Skin epidermis (tissue), 12 donors: ENCODE results near the gene KIF1C.
"Not testable (repeated sequence)": the region's sequence is repeated elsewhere in the genome, so short reads cannot be mapped to it uniquely, and the experiment has no call there.

Experiments
- H3K27ac ChIP-seq, 21 experiments: fragments of 200-600 bp; sonication (generic) in 11 of 21; one replicate each; pipeline ENCODE4 v1.5.0; 2020; ENCODE audit warnings: mild to moderate bottlenecking in 3 of 21, inconsistent platforms in 2 of 21, moderate library complexity in 2 of 21
- H3K4me3 ChIP-seq, 7 experiments: fragments of 200-600 bp; sonication (generic) in 2 of 7; one replicate each; pipeline ENCODE4 v1.5.0; 2020; ENCODE audit warnings: inconsistent platforms in 2 of 7, mild to moderate bottlenecking in 2 of 7, moderate library complexity in 1 of 7

Gene KIF1C

DNA sequence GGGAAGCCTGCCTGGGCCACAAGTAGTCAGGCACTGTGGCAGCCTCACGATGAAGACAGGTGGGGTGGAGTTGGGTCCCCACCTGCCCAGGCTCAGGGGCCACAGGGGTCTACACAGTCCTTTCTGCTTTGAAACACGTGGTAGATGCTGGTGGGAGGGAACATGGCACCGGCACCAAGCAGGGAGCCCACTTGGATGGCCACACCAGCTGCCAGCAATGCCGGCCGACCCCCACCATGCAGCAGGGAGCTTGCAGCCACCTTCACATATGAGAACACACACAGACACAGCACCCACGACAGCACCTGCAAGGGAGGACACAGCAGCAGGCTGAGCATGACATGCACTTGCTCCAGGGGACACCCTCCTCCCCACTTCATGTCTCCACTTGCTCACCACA, 35.1 kb downstream of the KIF1C start:
- Histone ChIP-seq H3K4me3 (no peak overlapping the region), H3K27ac (peak overlapping the region in 1 of 21 experiments; percentile 81)

DNA sequence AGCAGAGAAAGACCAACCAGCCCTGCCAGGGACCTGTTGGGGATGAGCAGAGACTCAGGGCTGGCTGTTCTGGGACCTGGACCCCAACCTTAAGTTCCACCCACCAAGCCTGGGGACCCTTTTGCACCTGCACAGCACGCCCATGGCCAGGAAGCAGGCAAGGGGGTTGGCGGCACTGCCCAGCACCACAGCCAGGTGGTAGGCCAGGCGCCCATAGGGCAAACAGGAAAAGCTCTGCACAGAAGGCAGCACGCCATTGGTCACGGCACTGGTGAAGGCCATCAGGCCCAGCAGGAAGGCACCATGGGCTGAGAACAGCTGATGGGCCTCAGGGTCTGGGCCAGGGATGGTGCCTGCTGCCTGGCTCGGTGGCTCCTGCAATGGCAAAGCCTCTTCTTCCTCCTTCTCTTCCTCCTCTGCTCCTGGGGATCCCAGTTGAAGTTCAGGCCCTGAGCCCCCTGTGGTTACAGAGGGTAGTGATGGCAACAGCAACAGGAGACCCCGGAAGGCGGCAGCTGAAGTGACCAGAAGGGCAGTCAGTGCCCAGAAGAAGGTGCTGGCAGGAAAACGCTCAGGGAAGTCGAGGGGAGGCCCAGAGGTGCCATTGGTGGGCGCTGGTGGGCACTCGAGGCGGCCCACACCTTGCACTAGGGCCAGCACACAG, 35.7 kb downstream of the KIF1C start:
- no peak overlapping the region for H3K27ac ChIP-seq
- H3K4me3 ChIP-seq, result no peak overlapping the region

DNA sequence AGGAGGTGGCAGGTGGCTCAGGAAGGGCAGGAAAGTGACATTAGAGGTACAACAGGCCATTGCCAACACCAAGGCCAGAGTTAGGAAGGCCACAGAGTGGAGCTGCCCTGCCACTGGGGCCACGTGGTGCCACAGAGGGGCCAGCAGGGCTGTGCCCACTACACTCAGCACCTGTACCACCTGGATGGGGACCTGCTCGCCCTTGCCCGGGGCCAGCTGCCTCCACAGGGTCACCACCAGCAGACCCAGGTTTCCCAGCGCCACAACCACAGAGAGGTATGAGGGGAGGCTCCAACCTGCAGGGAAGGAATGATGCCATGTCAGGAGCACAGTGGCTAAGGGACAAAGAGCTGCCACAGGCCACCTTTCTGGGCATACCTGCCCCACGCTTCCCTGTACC, 36.3 kb downstream of the KIF1C start:
- H3K27ac ChIP-seq, result no peak overlapping the region
- H3K4me3 ChIP-seq, result no peak overlapping the region

DNA sequence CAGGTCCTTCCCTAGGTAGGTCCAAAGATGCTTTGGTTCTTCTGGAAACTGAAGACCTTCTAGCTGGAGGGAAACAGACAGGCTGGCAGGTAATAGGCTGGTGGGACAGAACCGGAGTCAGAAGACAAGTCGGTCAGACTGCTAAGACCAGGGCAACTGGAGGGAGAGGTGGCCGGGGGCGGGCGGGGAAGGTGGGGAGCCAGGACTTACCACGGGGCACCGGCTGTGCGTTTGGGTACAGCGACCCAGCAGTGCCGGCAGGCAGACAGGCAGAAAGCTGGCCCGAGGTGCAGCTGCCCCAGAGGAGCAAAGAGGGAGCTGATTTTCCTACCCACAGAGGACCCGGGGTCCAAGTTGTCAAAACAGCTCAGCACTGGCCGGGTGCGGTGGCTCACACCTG, 36.9 kb downstream of the KIF1C start:
- no peak overlapping the region for H3K27ac ChIP-seq
- H3K4me3 ChIP-seq, result peak overlapping the region in 1 of 7 experiments; percentile 45

DNA sequence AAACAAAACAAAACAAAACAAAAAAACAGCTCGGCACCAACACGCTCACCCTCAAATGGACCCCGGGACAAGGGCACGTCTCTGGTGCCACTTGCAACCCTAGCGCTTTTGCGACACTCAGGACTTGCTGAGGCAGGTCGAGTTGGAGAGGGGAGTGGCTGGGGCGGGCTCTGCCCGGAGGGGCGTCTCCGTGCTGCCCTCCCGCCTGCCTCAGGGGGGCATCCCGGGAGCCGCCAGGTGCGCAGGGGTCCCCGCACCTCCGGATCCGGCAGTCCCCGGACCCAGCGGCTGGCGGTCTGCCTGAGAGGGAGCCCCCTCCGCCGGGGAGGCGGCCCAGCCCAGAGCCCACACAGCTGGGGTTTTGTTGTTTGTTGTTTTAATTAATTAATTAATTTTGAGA, 37.6 kb downstream of the KIF1C start, which contains the start of gene SLC52A1:
TSS of gene SLC52A1 (minus strand) at position 112 of the 400 bp plus-strand sequence. CDS start 820 bp downstream, outside the sequence.
- Histone ChIP-seq H3K27ac (peak within 1 kb of the TSS in 4 of 21 experiments; percentile 2 to 71 (median 58)), H3K4me3 (peak within 1 kb of the TSS; percentile 3 to 45 (median 22))

DNA sequence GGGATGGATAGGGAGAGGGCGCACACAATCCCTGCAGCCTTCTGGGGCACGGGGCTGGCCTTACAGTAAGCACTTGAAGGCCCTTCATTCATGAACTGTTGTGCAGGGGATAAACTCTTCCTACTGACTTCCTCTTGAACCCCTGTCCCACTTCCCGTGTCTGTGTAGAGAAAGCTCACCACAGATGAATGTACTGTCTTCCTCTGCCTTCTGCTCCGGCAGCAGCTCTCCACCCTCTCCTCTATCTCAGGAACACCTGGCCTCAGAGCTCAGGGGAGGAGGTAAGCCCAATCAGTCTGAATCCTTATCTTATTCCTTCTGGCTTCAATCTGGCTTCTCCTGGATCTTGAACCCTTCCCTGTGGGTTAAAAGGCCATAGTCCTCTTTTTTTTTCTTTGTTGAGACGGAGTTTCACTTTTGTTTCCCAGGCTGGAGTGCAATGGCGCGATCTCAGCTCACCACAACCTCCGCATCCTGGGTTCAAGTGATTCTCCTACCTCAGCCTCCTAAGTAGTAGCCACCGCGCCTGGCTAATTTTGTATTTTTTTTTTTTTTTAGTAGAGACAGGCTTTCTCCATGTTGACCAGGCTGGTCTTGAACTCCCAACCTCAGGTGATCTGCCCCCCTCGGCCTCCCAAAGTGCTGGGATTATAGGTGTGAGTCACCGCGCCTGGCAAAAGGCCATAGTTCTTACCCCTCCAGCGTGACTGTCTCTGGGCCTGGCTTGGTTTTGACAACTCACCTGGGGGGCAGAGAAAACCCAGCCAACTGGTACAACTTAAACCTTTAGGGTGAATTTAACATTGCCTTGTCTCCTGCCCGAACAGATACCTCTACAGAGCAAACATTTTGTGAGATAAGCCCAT, 44.6 kb downstream of the KIF1C start:
- no peak overlapping the region for H3K4me3 ChIP-seq
- H3K27ac ChIP-seq, result peak overlapping the region in 5 of 21 experiments; percentile 26 to 72 (median 40)

DNA sequence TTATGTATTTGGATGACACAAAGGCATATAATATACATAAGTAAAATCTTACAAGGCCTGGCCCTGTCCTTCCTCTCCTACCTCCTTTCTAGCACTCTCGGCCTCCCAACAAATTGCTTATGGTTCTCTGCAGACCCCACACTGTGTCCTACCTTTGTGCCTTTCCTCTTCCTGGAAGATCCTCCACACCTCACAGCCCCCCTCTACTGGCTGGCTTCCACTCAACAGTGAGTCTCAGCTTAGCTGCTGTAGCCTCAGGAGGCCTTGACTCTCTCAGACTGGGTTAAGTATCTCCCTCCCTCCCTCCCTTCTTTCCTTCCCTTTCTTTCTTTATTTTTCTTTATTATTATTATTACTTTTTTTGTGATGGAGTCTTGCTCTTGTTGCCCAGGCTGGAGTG, 45.8 kb downstream of the KIF1C start:
- Histone ChIP-seq H3K27ac (no peak overlapping the region), H3K4me3 (no peak overlapping the region)

DNA sequence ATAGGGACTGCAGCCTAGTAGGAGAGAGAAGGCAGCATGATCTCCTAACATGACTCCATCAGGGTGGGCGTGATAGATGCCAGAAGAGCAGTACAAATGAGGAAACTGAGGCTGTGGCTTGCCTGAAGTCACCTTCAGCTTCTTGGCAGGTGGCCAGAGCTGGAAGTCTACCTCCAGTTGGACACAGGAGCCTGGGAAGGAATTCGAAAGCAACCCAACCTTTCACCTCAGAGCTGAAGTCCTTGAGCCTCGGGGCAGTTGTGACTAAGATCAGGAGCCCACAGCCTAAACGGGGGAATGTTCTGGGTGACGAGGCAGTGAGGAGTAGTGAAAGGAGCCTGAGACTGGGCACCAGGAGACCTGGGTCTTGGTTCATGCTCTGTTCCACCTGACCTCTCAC, 46.9 kb downstream of the KIF1C start:
- H3K4me3 ChIP-seq, result no peak overlapping the region
- H3K27ac ChIP-seq, result no peak overlapping the region

DNA sequence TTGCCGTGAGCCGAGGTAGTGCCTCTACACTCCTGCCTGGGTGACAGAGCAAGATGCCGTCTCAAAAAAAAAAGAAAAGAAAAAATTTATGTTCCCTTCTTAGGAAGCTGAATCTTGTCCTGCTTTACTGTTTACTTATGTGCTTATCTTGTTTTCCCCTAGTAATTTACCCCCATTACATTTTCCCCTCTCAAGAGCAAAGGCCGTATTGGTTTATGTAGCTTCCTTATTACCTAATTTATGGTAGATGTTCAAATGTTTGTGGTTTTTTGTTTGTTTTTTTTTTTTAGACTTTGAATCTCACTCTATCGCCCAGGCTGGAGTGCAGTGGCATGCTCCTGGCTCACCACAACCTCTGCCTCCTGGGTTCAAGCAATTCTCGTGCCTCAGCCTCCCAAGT, 47.7 kb downstream of the KIF1C start:
- H3K27ac ChIP-seq, result peak overlapping the region in 1 of 21 experiments; percentile 14
- H3K4me3 ChIP-seq, result no peak overlapping the region

DNA sequence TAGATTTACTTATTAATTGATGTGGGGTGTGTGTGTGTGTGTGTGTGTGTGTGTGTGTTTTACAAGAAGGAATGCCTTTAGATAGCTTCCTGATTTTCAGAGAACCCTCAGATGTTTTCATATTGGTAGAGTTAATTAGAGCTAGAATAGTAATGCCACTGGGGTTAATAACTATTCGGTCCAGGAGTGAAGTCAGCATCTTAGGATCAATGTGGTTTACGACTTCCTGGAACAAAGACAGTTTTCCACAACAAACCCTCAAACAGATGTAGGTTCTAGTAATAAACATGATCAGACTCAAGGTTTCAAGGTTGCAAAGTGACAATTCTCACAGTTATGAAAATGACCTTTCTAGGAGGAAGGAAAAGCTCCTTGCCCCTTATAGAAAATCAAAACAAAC, 49.7 kb downstream of the KIF1C start:
- Histone ChIP-seq H3K4me3 (no peak overlapping the region), H3K27ac (peak overlapping the region in 6 of 21 experiments; percentile 16 to 96 (median 67))

DNA sequence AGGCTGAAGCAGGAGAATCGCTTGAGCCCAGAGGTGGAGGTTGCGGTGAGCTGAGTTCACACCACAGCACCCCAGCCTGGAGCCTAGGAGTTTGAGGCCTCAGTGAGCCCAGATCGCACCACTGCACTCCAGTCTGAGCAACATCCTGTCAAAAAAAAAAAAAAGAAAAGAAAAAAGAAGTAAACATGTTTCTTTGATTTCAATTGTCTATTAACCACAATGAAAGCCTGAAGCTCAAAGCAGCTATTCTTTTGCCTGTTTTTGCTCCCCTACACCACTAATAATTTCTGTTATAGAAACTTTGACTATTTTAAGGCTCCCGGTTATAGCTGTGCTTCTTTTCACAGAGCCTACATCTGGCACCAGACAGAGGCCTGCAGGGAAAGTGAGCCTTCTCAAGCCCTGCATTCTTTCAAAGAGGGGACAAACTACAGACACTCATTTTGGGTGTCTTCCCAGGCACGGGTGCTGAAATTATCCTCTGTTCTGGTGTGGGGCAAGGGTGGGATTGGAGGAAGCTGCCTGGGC, 51.6 kb downstream of the KIF1C start:
- Histone ChIP-seq H3K4me3 (no peak overlapping the region), H3K27ac (peak overlapping the region in 20 of 21 experiments; percentile 34 to 96 (median 72))

DNA sequence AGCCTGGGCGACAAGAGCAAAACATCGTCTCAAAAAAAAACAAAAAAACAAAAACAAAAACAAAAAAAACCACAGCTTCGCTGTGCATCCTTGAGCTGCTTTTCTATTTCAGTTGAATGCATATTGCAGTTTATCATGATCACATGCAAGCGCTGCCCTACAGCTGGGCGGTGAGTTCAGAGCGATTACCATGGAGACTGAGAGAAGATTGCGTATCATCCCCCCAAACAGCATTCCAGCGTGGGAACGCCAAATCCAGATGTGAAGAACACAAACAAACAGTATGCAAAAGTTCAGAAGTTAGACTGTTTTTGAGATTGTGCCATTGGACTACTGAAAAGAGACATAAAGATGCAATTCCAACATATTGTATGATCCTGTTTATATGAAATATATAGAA, 52.5 kb downstream of the KIF1C start:
- Histone ChIP-seq H3K27ac (peak overlapping the region in 14 of 21 experiments; percentile 34 to 96 (median 76)), H3K4me3 (no peak overlapping the region)

DNA sequence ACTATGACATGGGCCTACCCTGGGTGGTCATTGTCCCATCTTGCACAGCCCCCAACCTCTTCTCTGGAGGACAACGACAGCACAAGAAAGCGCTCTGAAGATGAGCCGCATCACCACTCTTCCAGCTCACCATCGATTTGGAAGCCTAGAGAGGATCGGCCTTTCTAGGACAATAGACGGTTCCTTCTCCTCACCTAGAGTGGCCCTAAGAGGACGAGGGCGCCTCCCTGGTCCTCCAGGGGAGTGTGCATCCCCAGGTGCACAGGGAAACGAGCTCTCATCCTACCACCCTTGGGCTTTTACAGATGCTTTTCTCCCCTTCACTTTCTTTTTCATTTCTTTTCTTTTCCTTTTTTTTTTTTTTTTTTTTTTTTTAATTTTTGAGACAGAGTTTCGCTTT, 57.8 kb downstream of the KIF1C start:
- H3K27ac ChIP-seq, result no peak overlapping the region
- no peak overlapping the region for H3K4me3 ChIP-seq

DNA sequence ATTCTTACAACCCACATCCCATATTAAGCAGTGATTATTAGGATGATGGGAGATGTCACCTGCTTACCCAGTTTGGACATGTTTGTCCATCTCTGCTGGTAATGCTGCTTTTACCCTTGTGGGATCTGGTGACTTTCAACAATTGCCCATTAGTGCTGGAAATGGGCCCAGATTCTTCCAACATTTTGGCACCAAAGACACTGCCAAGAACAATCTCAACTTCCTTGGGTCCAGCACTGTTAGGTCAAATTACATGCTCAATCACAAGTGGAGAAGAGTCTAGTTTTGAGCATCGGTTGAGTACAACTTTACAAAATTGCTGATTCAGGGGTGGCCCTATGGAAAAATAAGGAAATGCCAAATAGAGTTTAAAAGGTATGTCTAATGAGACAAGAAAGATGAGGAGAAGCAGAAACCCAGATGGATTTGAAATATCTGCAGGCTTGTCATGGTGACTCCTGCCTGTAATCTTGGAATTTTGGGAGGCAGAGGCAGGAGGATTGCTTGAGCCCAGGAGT, 67.5 kb downstream of the KIF1C start:
- H3K4me3 ChIP-seq, result no peak overlapping the region

DNA sequence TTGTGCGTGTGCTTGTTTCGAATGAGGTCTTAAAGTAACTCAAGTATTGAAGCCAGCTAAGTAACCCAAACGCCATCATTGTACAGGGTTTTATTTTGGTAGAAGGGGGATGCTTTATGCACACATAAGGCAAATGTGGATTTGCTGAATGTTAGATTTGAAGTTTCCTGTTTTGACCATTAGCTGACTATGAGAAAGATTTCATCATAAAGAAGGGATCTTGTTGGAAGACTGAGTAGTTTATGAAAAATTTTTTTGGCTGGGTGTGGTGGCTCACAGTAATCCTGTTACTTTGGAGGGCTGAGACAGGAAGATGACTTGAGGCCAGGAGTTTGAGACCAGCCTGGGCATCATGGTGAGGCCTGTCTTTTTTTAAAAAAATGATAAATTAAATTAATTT, 70.5 kb downstream of the KIF1C start:
- H3K27ac ChIP-seq, result no peak overlapping the region
- H3K4me3 ChIP-seq, result no peak overlapping the region

More for the DNA sequence above, 67.5 kb downstream of the KIF1C start:
- H3K27ac ChIP-seq, result no peak overlapping the region

DNA sequence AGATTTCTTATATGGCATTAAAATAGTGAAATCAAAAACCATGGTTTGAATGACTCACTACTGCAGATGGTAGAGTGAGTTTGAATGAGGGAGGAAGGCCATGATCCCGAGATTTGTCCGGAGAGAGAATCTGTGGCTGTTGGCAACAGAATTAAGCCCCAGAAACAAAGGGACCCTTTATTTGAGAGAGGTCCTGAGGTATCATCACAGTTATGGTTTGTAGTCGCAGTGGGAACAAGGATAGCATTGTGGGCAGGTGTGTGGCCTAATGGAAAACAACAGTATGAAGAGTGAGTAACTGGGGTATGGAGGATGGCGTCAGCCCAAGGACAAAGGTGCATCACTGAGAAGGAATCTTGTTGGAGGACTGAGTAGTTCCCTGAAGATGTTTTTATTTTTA, 72.0 kb downstream of the KIF1C start:
- Histone ChIP-seq H3K27ac (no peak overlapping the region), H3K4me3 (no peak overlapping the region)

DNA sequence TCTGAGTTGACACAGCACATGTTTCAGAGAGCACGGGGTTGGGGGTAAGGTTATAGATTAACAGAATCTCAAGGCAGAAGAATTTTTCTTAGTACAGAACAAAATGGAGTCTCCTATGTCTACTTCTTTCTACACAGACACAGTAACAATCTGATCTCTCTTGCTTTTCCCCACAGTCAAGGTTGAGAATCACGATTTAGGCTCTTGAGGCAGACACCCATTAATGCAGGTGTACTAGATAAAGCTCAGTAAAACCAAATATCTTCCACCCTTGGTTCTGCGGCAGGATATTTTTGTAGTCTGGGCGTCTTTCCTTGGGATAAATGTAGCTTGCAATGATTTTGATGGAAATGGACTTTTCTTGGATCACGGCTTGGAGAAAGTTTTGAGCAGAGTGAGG, 77.7 kb downstream of the KIF1C start:
- not testable (repeated sequence) for H3K4me3 ChIP-seq, H3K27ac ChIP-seq

DNA sequence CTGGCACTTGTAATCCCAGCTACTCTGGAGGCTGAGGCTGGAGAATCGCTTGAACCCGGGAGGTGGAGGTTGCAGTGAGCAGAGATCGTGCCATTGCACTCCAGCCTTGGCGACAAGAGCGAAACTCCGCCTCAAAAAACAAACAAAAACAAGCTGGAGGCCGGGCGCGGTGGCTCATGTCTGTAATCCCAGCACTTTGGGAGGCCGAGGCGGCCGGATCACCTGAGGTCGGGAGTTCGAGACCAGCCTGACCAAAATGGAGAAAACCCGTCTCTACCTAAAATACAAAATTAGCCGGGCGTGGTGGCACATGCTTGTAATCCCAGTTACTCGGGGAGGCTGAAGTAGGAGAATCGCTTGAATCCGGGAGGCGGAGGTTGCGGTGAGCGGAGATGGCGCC, 79.5 kb downstream of the KIF1C start:
- peak overlapping the region in 4 of 21 experiments; percentile 86 to 89 (median 88) for H3K27ac ChIP-seq
- peak overlapping the region in 3 of 7 experiments; percentile 64 to 80 (median 80) for H3K4me3 ChIP-seq

DNA sequence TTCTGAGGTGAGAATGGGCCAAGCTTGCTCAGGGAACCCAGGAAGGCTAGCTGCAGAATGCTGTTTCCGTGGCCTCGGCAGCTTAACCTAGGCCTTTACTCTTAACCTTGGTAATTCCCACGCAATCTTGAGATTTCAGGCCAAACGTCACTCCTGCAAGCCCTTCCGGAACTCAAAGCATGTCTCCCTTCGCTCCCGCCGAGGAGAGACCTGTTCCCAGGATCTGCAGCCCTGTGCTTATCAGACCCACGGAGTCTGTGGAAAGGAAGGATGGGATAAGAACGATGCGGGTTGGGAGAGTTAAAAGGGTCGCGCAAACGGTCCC, 80.0 kb downstream of the KIF1C start:
- Histone ChIP-seq H3K27ac (peak overlapping the region in 20 of 21 experiments; percentile 12 to 91 (median 81)), H3K4me3 (peak overlapping the region; percentile 48 to 89 (median 69))
